AG04449 (cell line): Measurements from ENCODE around the gene SLC5A12.

Experiments
- CTCF ChIA-PET: fragments of 350-600 bp; formaldehyde crosslinking; extraction: SDS; loops from one replicate; lab custom pipeline; 2021; ENCODE audit warnings: antibody characterized with exemption; lab: Yijun Ruan, JAX
- POLR2A ChIA-PET: fragments of 400-600, 350-600 bp; formaldehyde crosslinking; extraction: SDS; loops from one replicate; lab custom pipeline; 2020; ENCODE audit warnings: antibody characterized with exemption, inconsistent platforms; lab: Yijun Ruan, JAX
- DNase-seq: peaks from one replicate; pipeline ENCODE4 v3.0.0-alpha.2; 2010; ENCODE audit warnings: low read depth, low spot score
- H3K4me3 ChIP-seq: 2 replicates; pipeline ENCODE4 v1.5.1; 2011; ENCODE audit warnings: low read depth, mild to moderate bottlenecking, control low read depth, low read length
- CTCF ChIP-seq: IDR thresholded peaks from one replicate; pipeline ENCODE4 v1.5.1; 2011; ENCODE audit warnings: mild to moderate bottlenecking, moderate library complexity, low read length, control low read depth, inconsistent platforms; ENCODE audit not compliant: insufficient read depth; ENCODE audit errors: missing control alignments

The SLC5A12 gene

GRCh38 chr11:26623076-26623659 is 98.7 kb downstream of the SLC5A12 start:
- CTCF ChIA-PET: interaction anchor here (1.2 kb wide), 1 partner anchor 28 kb away, joined by 3 read pairs; no protein-coding TSS in a partner anchor
- no peak for TF ChIP-seq CTCF
- POLR2A ChIA-PET: no interaction called here
- no peak overlapping the region for H3K4me3 ChIP-seq
- no peak for DNase-seq

- POLR2A ChIA-PET: no interaction called here
- TF ChIP-seq CTCF: no peak
- CTCF ChIA-PET: no interaction called here
- no peak for DNase-seq
- no peak overlapping the region for H3K4me3 ChIP-seq
These were observed 99.7 kb downstream of the SLC5A12 start for GRCh38 chr11:26622181-26622580.

GRCh38 chr11:26621132-26621531 is 100.7 kb downstream of the SLC5A12 start:
- POLR2A ChIA-PET: no interaction called here
- no peak for TF ChIP-seq CTCF

GRCh38 chr11:26620282-26621045 is 101.4 kb downstream of the SLC5A12 start:
- H3K4me3 ChIP-seq: no peak overlapping the region
- ChIA-PET CTCF (no interaction called here), POLR2A (no interaction called here)
- DNase-seq: no peak
- TF ChIP-seq CTCF: no peak

More at GRCh38 chr11:26621132-26621531, 100.7 kb downstream of the SLC5A12 start:
- H3K4me3 ChIP-seq: no peak overlapping the region
- peak; percentile 81 for DNase-seq
- CTCF ChIA-PET: no interaction called here

- ChIA-PET CTCF (no interaction called here), POLR2A (no interaction called here)
- no peak overlapping the region for H3K4me3 ChIP-seq
- no peak for DNase-seq
- TF ChIP-seq CTCF: no peak
These were observed 103.4 kb downstream of the SLC5A12 start for GRCh38 chr11:26618441-26618840.
